ENCODE results near the gene GBE1. TPM values are rescaled to one million over a fixed set of nuclear protein-coding genes. Genes with fewer than 3 reads are reported as not detected.

The GBE1 gene
- total RNA-seq, 1 donor from 2014 or later, result 11.3 TPM

DNA sequence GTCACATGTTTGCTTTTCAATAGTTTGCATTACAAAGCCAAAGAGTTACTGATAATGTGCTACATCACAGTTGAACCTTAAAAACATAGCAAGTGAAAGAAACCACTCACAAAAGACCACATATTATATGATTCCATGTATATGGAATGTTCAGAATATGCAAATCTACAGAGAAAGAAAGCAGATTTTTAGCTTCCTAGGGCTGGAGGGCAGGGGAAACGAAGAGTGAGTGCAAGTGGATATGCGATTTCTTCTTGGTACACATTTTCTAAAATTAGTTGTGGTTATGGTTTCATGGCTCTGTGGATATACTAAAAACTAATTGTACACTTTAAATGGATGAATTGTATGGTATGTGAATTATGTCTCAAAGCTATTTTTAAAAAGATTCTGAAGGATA is 4.0 kb upstream of the GBE1 start:
- Mint-ChIP-seq H3K4me1 (ENCODE audit: low read depth, unreplicated experiment) (no peaks in the 10 kb centered on the region), H3K4me3 (ENCODE audit: unreplicated experiment) (no peak overlapping the region), H3K27ac (ENCODE audit: unreplicated experiment) (no peak overlapping the region), H3K9me3 (ENCODE audit: unreplicated experiment) (peaks cover 3% of the 10 kb centered on the region), H3K36me3 (ENCODE audit: unreplicated experiment) (no peaks in the 10 kb centered on the region), H3K27me3 (ENCODE audit: unreplicated experiment) (no peaks in the 10 kb centered on the region)
- DNase-seq, result no peak
- TF ChIP-seq, protein P1, sequence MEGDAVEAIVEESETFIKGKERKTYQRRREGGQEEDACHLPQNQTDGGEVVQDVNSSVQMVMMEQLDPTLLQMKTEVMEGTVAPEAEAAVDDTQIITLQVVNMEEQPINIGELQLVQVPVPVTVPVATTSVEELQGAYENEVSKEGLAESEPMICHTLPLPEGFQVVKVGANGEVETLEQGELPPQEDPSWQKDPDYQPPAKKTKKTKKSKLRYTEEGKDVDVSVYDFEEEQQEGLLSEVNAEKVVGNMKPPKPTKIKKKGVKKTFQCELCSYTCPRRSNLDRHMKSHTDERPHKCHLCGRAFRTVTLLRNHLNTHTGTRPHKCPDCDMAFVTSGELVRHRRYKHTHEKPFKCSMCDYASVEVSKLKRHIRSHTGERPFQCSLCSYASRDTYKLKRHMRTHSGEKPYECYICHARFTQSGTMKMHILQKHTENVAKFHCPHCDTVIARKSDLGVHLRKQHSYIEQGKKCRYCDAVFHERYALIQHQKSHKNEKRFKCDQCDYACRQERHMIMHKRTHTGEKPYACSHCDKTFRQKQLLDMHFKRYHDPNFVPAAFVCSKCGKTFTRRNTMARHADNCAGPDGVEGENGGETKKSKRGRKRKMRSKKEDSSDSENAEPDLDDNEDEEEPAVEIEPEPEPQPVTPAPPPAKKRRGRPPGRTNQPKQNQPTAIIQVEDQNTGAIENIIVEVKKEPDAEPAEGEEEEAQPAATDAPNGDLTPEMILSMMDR (IDR thresholded peaks at IDR 0.05; ENCODE audit: partially characterized antibody, unreplicated experiment), result no peak

DNA sequence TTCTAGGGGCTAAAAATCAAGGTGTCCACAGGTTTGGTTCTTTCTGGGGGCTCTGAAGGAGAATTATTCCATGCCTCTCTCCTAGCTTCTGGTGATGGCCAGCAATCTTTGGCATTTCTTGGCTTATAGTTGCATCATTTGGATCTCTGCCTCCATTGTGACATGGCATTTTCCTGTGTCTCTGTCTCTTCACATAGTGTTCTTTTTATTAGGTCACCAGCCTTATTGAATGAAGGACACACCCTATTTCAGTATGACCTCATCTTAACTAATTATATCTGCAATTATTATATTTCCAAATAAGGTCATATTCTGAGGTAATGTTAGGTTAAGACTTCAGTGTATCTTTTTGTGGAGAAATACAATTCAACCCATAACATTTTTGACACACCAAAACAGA is 3.2 kb upstream of the GBE1 start:
- Mint-ChIP-seq H3K4me1 (ENCODE audit: low read depth, unreplicated experiment) (no peaks in the 10 kb centered on the region), H3K4me3 (ENCODE audit: unreplicated experiment) (no peak overlapping the region), H3K36me3 (ENCODE audit: unreplicated experiment) (no peaks in the 10 kb centered on the region), H3K27ac (ENCODE audit: unreplicated experiment) (no peak overlapping the region), H3K27me3 (ENCODE audit: unreplicated experiment) (no peaks in the 10 kb centered on the region), H3K9me3 (ENCODE audit: unreplicated experiment) (peaks cover 3% of the 10 kb centered on the region)
- TF ChIP-seq, protein P1 (IDR thresholded peaks at IDR 0.05; ENCODE audit: partially characterized antibody, unreplicated experiment), result no peak
- DNase-seq, result no peak

DNA sequence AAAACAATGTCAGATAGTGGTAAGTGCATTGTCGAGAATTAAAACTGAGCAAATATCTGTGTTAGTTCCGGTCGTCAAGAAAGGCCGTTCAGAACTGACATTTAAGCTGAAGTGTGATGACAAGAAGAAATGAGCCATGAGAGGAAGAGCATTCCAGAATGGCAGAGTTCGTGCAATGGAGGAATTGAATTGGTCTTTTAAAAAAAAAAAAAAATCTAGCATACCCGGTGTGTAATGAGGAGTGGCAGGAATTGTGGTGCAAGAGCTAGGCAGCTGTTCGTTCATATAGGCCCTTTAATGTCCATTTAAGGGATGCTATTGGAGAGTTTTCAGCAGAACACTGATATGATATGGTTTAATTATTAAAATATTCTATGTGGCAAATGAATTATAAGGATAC is 2.6 kb upstream of the GBE1 start:
- H3K36me3 Mint-ChIP-seq (ENCODE audit: unreplicated experiment), result no peaks in the 10 kb centered on the region
- peaks cover 3% of the 10 kb centered on the region for H3K9me3 Mint-ChIP-seq (ENCODE audit: unreplicated experiment)
- H3K27me3 Mint-ChIP-seq (ENCODE audit: unreplicated experiment), result no peaks in the 10 kb centered on the region
- no peak overlapping the region for H3K27ac Mint-ChIP-seq (ENCODE audit: unreplicated experiment)
- TF ChIP-seq, protein P1 (IDR thresholded peaks at IDR 0.05; ENCODE audit: partially characterized antibody, unreplicated experiment), result no peak
- no peak overlapping the region for H3K4me3 Mint-ChIP-seq (ENCODE audit: unreplicated experiment)
- no peak for DNase-seq
- no peaks in the 10 kb centered on the region for H3K4me1 Mint-ChIP-seq (ENCODE audit: low read depth, unreplicated experiment)

DNA sequence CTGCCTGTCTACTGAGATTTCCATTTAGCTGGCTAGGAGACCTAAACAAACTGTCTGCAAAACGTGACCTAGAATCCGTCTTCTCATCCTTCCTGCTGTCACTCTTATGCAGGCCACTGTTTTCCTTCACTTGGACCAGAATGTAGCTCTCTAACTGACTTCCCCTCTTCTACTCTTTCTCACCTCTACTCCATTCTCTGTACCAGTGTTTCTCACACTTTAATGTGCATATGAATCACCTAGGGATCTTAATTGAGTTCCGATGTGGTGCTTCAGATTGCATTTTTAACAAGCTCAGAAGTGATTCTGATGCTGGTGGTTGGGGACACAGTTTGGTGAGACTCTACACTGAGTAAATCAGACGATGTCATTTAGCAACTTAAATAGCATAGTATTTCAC is 1.6 kb upstream of the GBE1 start:
- Mint-ChIP-seq H3K27me3 (ENCODE audit: unreplicated experiment) (no peaks in the 10 kb centered on the region), H3K4me3 (ENCODE audit: unreplicated experiment) (no peak overlapping the region), H3K27ac (ENCODE audit: unreplicated experiment) (no peak overlapping the region), H3K4me1 (ENCODE audit: low read depth, unreplicated experiment) (no peaks in the 10 kb centered on the region), H3K36me3 (ENCODE audit: unreplicated experiment) (no peaks in the 10 kb centered on the region), H3K9me3 (ENCODE audit: unreplicated experiment) (peaks cover 3% of the 10 kb centered on the region)
- TF ChIP-seq, protein P1 (IDR thresholded peaks at IDR 0.05; ENCODE audit: partially characterized antibody, unreplicated experiment), result no peak
- no peak for DNase-seq

DNA sequence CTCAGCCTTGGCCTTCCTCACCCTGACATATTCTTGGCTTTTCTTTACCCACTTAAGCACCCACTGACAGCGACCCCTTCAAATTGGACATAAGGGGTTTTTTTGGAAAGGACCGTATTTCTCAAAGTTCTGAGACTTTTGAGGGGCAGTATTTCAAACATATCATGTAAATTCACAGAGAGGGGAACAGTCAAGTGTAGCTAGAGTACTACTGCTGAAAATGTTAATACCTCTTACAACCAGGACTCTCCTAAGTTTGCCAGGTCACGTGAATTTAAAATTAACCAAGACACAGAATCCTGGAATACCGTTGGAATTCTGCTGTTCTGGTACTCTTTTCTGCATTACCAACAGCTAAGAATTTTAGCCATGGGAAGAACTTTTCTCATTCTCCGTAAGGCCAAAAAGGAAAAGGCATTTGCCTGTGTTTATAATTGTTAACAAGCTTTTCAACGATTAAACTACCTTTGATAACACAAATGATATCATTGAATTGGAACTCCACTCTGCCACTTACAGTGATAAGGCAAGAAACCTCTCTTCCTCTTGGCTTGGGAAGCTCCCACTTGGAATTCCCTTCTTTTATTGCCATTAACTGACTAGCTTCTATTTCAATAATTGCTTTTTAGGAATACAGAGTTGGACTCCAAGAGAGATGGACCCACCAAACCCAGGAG is 597 bp upstream of the GBE1 start:
- Mint-ChIP-seq H3K4me1 (ENCODE audit: low read depth, unreplicated experiment) (no peaks in the 10 kb centered on the region), H3K27ac (ENCODE audit: unreplicated experiment) (peak overlapping the region; percentile 81), H3K27me3 (ENCODE audit: unreplicated experiment) (no peaks in the 10 kb centered on the region), H3K36me3 (ENCODE audit: unreplicated experiment) (no peaks in the 10 kb centered on the region), H3K4me3 (ENCODE audit: unreplicated experiment) (peak overlapping the region; percentile 85), H3K9me3 (ENCODE audit: unreplicated experiment) (peaks cover 3% of the 10 kb centered on the region)
- TF ChIP-seq, protein P1 (IDR thresholded peaks at IDR 0.05; ENCODE audit: partially characterized antibody, unreplicated experiment), result no peak
- no peak for DNase-seq
